K562 (cell line): Measurements from ENCODE around the gene CHM. TPM values are rescaled to one million over a fixed set of nuclear protein-coding genes. Genes with fewer than 3 reads are reported as not detected.

Source experiments
- ATAC-seq: fragments of 200-7000 bp; cut with Tn5 transposase; 3 replicates; pipeline ENCODE4 v1.9.1; 2020; ENCODE audit warnings: moderate library complexity
- BruUV-seq: library from RNA; stranded (reverse); fragments of 400-500 nt; replicated peaks from 2 replicates; lab custom pipeline; 2021; lab: Mats Ljungman, UMichigan
- CTCF ChIA-PET: fragments of 300-600 bp; formaldehyde crosslinking; extraction: SDS; loops from one replicate; lab custom pipeline; 2021; ENCODE audit warnings: low intra/inter-chr PET ratio; lab: Yijun Ruan, JAX
- POLR2A ChIA-PET: fragments of 300-600, 350-650 bp; sonication (Branson Sonifier 250); formaldehyde crosslinking; extraction: SDS; loops from one replicate; lab custom pipeline; 2021; ENCODE audit warnings: antibody characterized with exemption, inconsistent platforms; lab: Yijun Ruan, JAX
- DNase-seq, 4 experiments: peaks; one replicate each; pipeline versions ENCODE4 v3.0.0 to v3.0.0-alpha.2; 2011 to 2018; ENCODE audit warnings: low spot score in 3 of 4, mixed read lengths in 3 of 4; ENCODE audit errors: extremely low read depth in 1 of 4
- FAIRE-seq: peaks from 2 replicates; lab custom pipeline; 2011; peaks lifted over from hg19 to GRCh38; lab: Jason Lieb, UNC
- H2AFZ ChIP-seq: 2 replicates; pipeline ENCODE4 v1.6.0; 2011; ENCODE audit warnings: low read depth, low read length, control low read depth, inconsistent platforms
- H3K27ac ChIP-seq: fragments of 200-600 bp; 3 replicates; pipeline ENCODE4 v1.8.0; 2011; ENCODE audit warnings: low read depth, mild to moderate bottlenecking, control low read depth, inconsistent platforms, low read length, moderate library complexity, mixed read lengths; ENCODE audit errors: extremely low read depth
- H3K27me3 ChIP-seq, 2 experiments: fragments of 300-600 bp in 1 of 2; 2 replicates in 1 of 2; 3 replicates in 1 of 2; pipeline versions ENCODE4 v1.6.0 to v1.8.0; 2011; ENCODE audit warnings: inconsistent platforms in 2 of 2, low read length in 2 of 2, mild to moderate bottlenecking in 1 of 2, mixed read lengths in 1 of 2, moderate library complexity in 1 of 2; ENCODE audit not compliant: control insufficient read depth in 2 of 2, insufficient read depth in 2 of 2
- H3K36me3 ChIP-seq: fragments of 300-600 bp; 3 replicates; pipeline ENCODE4 v1.8.0; 2011; ENCODE audit warnings: mild to moderate bottlenecking, low read length, inconsistent platforms; ENCODE audit not compliant: control insufficient read depth, insufficient read depth
- H3K4me1 ChIP-seq, 2 experiments: fragments of 200-600 bp in 1 of 2; replicated peaks in 1 of 2; 2 replicates in 1 of 2; 3 replicates in 1 of 2; pipeline versions ENCODE4 v1.5.1 to v1.8.0; 2011; ENCODE audit warnings: inconsistent platforms in 2 of 2, low read length in 2 of 2, mild to moderate bottlenecking in 1 of 2, mixed read lengths in 1 of 2, moderate library complexity in 1 of 2; ENCODE audit not compliant: control insufficient read depth in 2 of 2, insufficient read depth in 2 of 2
- H3K4me2 ChIP-seq: 2 replicates; pipeline ENCODE4 v1.6.1; 2011; ENCODE audit warnings: low read length, control low read depth, inconsistent platforms, mixed read lengths; ENCODE audit not compliant: insufficient read depth
- H3K4me3 ChIP-seq: fragments of 200-600 bp; sonication (generic), shearing (Covaris generic); 2 replicates; pipeline ENCODE4 v1.5.1; 2016; ENCODE audit warnings: control low read depth, inconsistent platforms
- H3K79me2 ChIP-seq: fragments of 200-600 bp; 3 replicates; pipeline ENCODE4 v1.8.0; 2011; ENCODE audit warnings: low read length, inconsistent platforms; ENCODE audit not compliant: control insufficient read depth, insufficient read depth
- H3K9ac ChIP-seq, 2 experiments: 2 replicates each; pipeline versions ENCODE4 v1.6.0 to v1.6.1; 2011; ENCODE audit warnings: low read depth in 2 of 2, low read length in 2 of 2, control low read depth in 1 of 2, inconsistent platforms in 1 of 2, mild to moderate bottlenecking in 1 of 2, mixed read lengths in 1 of 2; ENCODE audit not compliant: insufficient read depth in 1 of 2
- H3K9me1 ChIP-seq: one replicate; pipeline ENCODE4 v1.6.0; 2011; ENCODE audit warnings: inconsistent platforms, mild to moderate bottlenecking, low read length, moderate library complexity; ENCODE audit not compliant: control insufficient read depth, insufficient read depth
- H3K9me3 ChIP-seq: replicated peaks from 2 replicates; pipeline ENCODE4 v1.5.1; 2011; ENCODE audit warnings: low read depth, low read length, inconsistent platforms; ENCODE audit not compliant: control insufficient read depth, insufficient read depth
- H4K20me1 ChIP-seq: replicated peaks from 2 replicates; pipeline ENCODE4 v1.6.1; 2011; ENCODE audit warnings: low read length, inconsistent platforms, mixed read lengths; ENCODE audit not compliant: control insufficient read depth, insufficient read depth
- BHLHE40 ChIP-seq: IDR thresholded peaks from 2 replicates; pipeline ENCODE4 v1.6.1; 2011; ENCODE audit warnings: low read length, improper control_type of control experiment
- DLX4 ChIP-seq: fragments of 250-450 bp; sonication (Bioruptor Pico); IDR thresholded peaks from 2 replicates; pipeline ENCODE4 v1.6.1; 2021; ENCODE audit warnings: mild to moderate bottlenecking
- ERF ChIP-seq: fragments of 450-650 bp; formaldehyde crosslinking; IDR thresholded peaks from 2 replicates; pipeline ENCODE4 v1.4.0; 2020; ENCODE audit warnings: mild to moderate bottlenecking, mixed read lengths
- GTF2E2 ChIP-seq: fragments of 200-800 bp; sonication (Bioruptor generic); IDR thresholded peaks from 2 replicates; pipeline ENCODE4 v1.6.1; 2016; ENCODE audit warnings: missing genetic modification characterization, missing compliant biosample characterization
- MEIS2 ChIP-seq: fragments of 450-650 bp; IDR thresholded peaks from 2 replicates; pipeline ENCODE4 v1.6.1; 2014; ENCODE audit warnings: mild to moderate bottlenecking; ENCODE audit not compliant: partially characterized antibody
- MTA3 ChIP-seq: fragments of 450-650 bp; formaldehyde crosslinking; IDR thresholded peaks from 2 replicates; pipeline ENCODE4 v1.6.1; 2017; ENCODE audit warnings: mild to moderate bottlenecking, borderline replicate concordance
- PBX2 ChIP-seq, 2 experiments: IDR thresholded peaks in 1 of 2; conservative IDR thresholded peaks in 1 of 2; 2 replicates each; pipeline ENCODE4 v1.6.1; 2016; ENCODE audit warnings: low read depth in 2 of 2, mild to moderate bottlenecking in 1 of 2, missing compliant biosample characterization in 1 of 2, missing genetic modification characterization in 1 of 2, moderate library complexity in 1 of 2
- POLR2B ChIP-seq: fragments of 450-650 bp; IDR thresholded peaks from 2 replicates; pipeline ENCODE4 v1.6.1; 2018; ENCODE audit warnings: low read depth; ENCODE audit not compliant: partially characterized antibody
- RERE ChIP-seq: sonication (generic); formaldehyde crosslinking; IDR thresholded peaks from 2 replicates; pipeline ENCODE4 v1.8.0; 2023; ENCODE audit warnings: missing genetic modification reagents, mild to moderate bottlenecking, borderline replicate concordance
- SMARCA5 ChIP-seq: fragments of 450-650 bp; IDR thresholded peaks from 2 replicates; pipeline ENCODE4 v1.6.1; 2016
- STAG1 ChIP-seq: sonication (generic); formaldehyde crosslinking; IDR thresholded peaks from 2 replicates; pipeline ENCODE4 v1.5.0; 2020; ENCODE audit warnings: missing genetic modification reagents, borderline replicate concordance
- ZBED1 ChIP-seq: IDR thresholded peaks from 2 replicates; pipeline ENCODE4 v1.6.1; 2014
- ZNF408 ChIP-seq: fragments of 250-450 bp; sonication (Bioruptor Pico); IDR thresholded peaks from 2 replicates; pipeline ENCODE4 v1.4.0; 2020; ENCODE audit warnings: low read depth, mild to moderate bottlenecking, moderate library complexity
- WGBS: fragments of 100-300 bp; shearing (Covaris generic); methylation state at CpG from one replicate; pipeline ENCODE4 v1.1.6; 2016; ENCODE audit warnings: low coverage, mixed read lengths; ENCODE audit not compliant: insufficient coverage; ENCODE audit errors: missing lambda C conversion rate; 5-methylcytosine and 5-hydroxymethylcytosine counted together
- in situ Hi-C: fragments of 300-500 bp; cut with MboI; formaldehyde crosslinking; loops from 4 replicates; pipeline ENCODE4 v1.15.0; 2018; ENCODE audit warnings: inconsistent platforms, mixed read lengths
- intact Hi-C: fragments of 100-400 bp; cut with micrococcal nuclease; formaldehyde crosslinking; loops from 2 replicates; pipeline ENCODE4 v1.14.2; 2022
- polyA plus RNA-seq, 8 experiments: library from polyadenylated mRNA; depleted of rRNA in 4 of 8; stranded (reverse) in 5 of 8; unstranded in 3 of 8; fragments of >200 nt; fragmentation: Nextera tagmentation in 2 of 8; fragmentation: Illumina TruSeq in 1 of 8; extraction: Ambion mirVana in 2 of 8; extraction: Trizol in 1 of 8; gene quantifications; 2 replicates each; pipeline versions ENCODE4 v1.2.1 to v1.2.3, GENCODE V29; 2011 to 2014; ENCODE audit warnings: inconsistent platforms in 1 of 8, missing spikeins in 1 of 8
- total RNA-seq, 7 experiments: library from RNA; depleted of rRNA in 6 of 7; stranded (reverse); fragments of >200 nt in 6 of 7; fragmentation: Illumina TruSeq in 2 of 7; extraction: Trizol in 2 of 7; gene quantifications; 2 replicates each; pipeline versions ENCODE4 v1.2.1 to v1.2.3, GENCODE V29; 2011 to 2021; ENCODE audit warnings: low replicate concordance in 1 of 7
- TF ChIP-seq, protein P1 (sequence below): IDR thresholded peaks from 2 replicates; pipeline ENCODE4 v1.6.1; 2014; ENCODE audit warnings: antibody characterized with exemption

Gene CHM
- total and polyA plus RNA-seq, 9 of the 15 experiments (the other 6 are each of a cell fraction or from before 2014, with no cell fraction given): 2.2 to 9.0 (median 4.6) TPM

DNA sequence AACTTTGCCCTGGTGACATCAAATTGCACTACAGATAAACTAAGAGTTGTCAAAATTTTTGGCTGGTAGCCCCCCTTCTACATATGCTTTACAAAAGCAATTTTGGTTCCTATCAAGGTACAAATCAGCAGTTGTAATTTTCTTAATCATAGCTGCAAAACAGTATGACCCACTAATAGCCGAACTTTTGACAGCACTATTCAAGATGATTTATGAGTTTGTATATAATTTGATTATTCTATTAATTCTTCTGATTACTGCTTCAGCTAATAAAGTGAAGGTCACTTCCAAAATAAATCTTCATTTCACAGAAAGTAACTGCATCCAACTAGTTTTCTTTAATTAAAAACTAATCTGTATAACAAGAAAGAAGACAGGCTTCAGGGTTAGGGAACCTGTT is 119.6 kb downstream of the CHM start:
- Histone ChIP-seq H3K4me2 (no peak overlapping the region), H3K4me1 (no peaks in the 10 kb centered on the region; a peak in 1 of 5 replicates), H3K27ac (no peak overlapping the region), H3K9me1 (no peaks in the 10 kb centered on the region), H3K4me3 (no peak overlapping the region), H3K27me3 (no peaks in the 10 kb centered on the region), H3K9ac (no peak overlapping the region), H3K79me2 (no peaks in the 10 kb centered on the region), H3K9me3 (no peaks in the 10 kb centered on the region), H2AFZ (no peak overlapping the region), H3K36me3 (no peaks in the 10 kb centered on the region), H4K20me1 (no peaks in the 10 kb centered on the region)
- in situ Hi-C loops: no loop called here
- WGBS: 14% methylated on average over 1 of the region's 1 CpG
- BruUV-seq: no TSS peak
- TF ChIP-seq DLX4 (CRISPR knock-in tag) (no peak), ZNF408 (no peak), SMARCA5 (no peak), STAG1 (no peak), POLR2B (no peak), MEIS2 (peak; percentile 7), BHLHE40 (no peak), GTF2E2 (tag) (no peak), ZBED1 (no peak), ERF (no peak), PBX2 (CRISPR knock-in tag; IDR thresholded peaks at IDR 0.05; ENCODE audit: low read depth) (no peak), PBX2 (tag; conservative IDR thresholded peaks at IDR 0.05; ENCODE audit: low read depth) (peak; percentile 42), MTA3 (no peak), RERE (CRISPR knock-in tag) (no peak)
- TF ChIP-seq, protein P1, sequence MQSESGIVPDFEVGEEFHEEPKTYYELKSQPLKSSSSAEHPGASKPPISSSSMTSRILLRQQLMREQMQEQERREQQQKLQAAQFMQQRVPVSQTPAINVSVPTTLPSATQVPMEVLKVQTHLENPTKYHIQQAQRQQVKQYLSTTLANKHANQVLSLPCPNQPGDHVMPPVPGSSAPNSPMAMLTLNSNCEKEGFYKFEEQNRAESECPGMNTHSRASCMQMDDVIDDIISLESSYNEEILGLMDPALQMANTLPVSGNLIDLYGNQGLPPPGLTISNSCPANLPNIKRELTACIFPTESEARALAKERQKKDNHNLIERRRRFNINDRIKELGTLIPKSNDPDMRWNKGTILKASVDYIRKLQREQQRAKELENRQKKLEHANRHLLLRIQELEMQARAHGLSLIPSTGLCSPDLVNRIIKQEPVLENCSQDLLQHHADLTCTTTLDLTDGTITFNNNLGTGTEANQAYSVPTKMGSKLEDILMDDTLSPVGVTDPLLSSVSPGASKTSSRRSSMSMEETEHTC: no peak
- intact Hi-C loops: no loop called here
- POLR2A ChIA-PET: no interaction called here
- ATAC-seq (no peak), DNase-seq (no peak), FAIRE-seq (no peak)
- CTCF ChIA-PET: no interaction called here
